Liver (tissue), 9 donors: ENCODE data around the gene SLC7A14. TPM values are rescaled to one million over a fixed set of nuclear protein-coding genes. Genes with fewer than 3 reads are reported as not detected.

Experiments used
- DNase-seq: peaks from one replicate; pipeline ENCODE4 v3.0.0-alpha.2; 2017; ENCODE audit warnings: low spot score
- H3K27ac ChIP-seq, 2 donors: one replicate each; pipeline ENCODE4 v1.7.0; 2013; ENCODE audit warnings: inconsistent platforms in 2 of 2, low read length in 2 of 2, control low read depth in 1 of 2, low read depth in 1 of 2, mild to moderate bottlenecking in 1 of 2
- H3K27me3 ChIP-seq, 4 donors: one replicate each; pipeline versions ENCODE4 v1.6.1 to v1.7.0; 2013; ENCODE audit warnings: low read length in 3 of 4, inconsistent platforms in 1 of 4, mild to moderate bottlenecking in 1 of 4, moderate library complexity in 1 of 4; ENCODE audit not compliant: control insufficient read depth in 4 of 4, insufficient read depth in 4 of 4
- H3K36me3 ChIP-seq, 4 donors: one replicate each; pipeline versions ENCODE4 v1.6.1 to v1.7.0; 2013; ENCODE audit warnings: low read length in 3 of 4, mild to moderate bottlenecking in 3 of 4, low read depth in 1 of 4, moderate library complexity in 1 of 4; ENCODE audit not compliant: control insufficient read depth in 4 of 4, insufficient read depth in 3 of 4
- H3K4me1 ChIP-seq, 4 donors: one replicate each; pipeline versions ENCODE4 v1.6.1 to v1.7.0; 2013; ENCODE audit warnings: low read length in 3 of 4, mild to moderate bottlenecking in 3 of 4, moderate library complexity in 1 of 4; ENCODE audit not compliant: control insufficient read depth in 4 of 4, insufficient read depth in 4 of 4
- H3K4me3 ChIP-seq, 3 donors: one replicate each; pipeline versions ENCODE4 v1.6.1 to v1.7.0; 2013; ENCODE audit warnings: low read length in 3 of 3, control low read depth in 1 of 3, low read depth in 1 of 3, mild to moderate bottlenecking in 1 of 3
- H3K9ac ChIP-seq, 2 donors: one replicate each; pipeline ENCODE4 v1.7.0; 2013; ENCODE audit warnings: low read length in 2 of 2, mild to moderate bottlenecking in 2 of 2, moderate library complexity in 2 of 2, control low read depth in 1 of 2, low read depth in 1 of 2
- H3K9me3 ChIP-seq, 4 donors: one replicate each; pipeline versions ENCODE4 v1.6.1 to v1.7.0; 2013; ENCODE audit warnings: low read length in 3 of 4; ENCODE audit not compliant: control insufficient read depth in 4 of 4
- EGR1 ChIP-seq, 2 donors: IDR thresholded peaks; 2 replicates each; pipeline ENCODE4 v1.6.1; 2016 to 2018; ENCODE audit warnings: antibody characterized with exemption in 2 of 2, low read depth in 2 of 2
- FOXA1 ChIP-seq: IDR thresholded peaks from 2 replicates; pipeline ENCODE4 v1.6.1; 2016; ENCODE audit warnings: antibody characterized with exemption
- FOXA2 ChIP-seq: IDR thresholded peaks from 2 replicates; pipeline ENCODE4 v1.6.1; 2016; ENCODE audit warnings: antibody characterized with exemption
- GABPA ChIP-seq, 2 donors: IDR thresholded peaks in 1 of 2; conservative IDR thresholded peaks in 1 of 2; 2 replicates each; pipeline ENCODE4 v1.6.1; 2016; ENCODE audit warnings: antibody characterized with exemption in 2 of 2, mild to moderate bottlenecking in 1 of 2, moderate library complexity in 1 of 2
- HNF4A ChIP-seq, 2 donors: conservative IDR thresholded peaks; 2 replicates each; pipeline ENCODE4 v1.6.1; 2016; ENCODE audit warnings: antibody characterized with exemption in 2 of 2, mild to moderate bottlenecking in 2 of 2
- HNF4G ChIP-seq: IDR thresholded peaks from 2 replicates; pipeline ENCODE4 v1.6.1; 2016; ENCODE audit warnings: antibody characterized with exemption
- JUND ChIP-seq, 2 donors: IDR thresholded peaks; 2 replicates each; pipeline ENCODE4 v1.6.1; 2016; ENCODE audit warnings: antibody characterized with exemption in 2 of 2
- NR2F2 ChIP-seq: IDR thresholded peaks from 2 replicates; pipeline ENCODE4 v1.6.1; 2016; ENCODE audit warnings: antibody characterized with exemption
- RAD21 ChIP-seq, 2 donors: IDR thresholded peaks; 2 replicates each; pipeline ENCODE4 v1.6.1; 2016; ENCODE audit warnings: antibody characterized with exemption in 2 of 2, mild to moderate bottlenecking in 2 of 2
- RXRA ChIP-seq, 2 donors: IDR thresholded peaks; 2 replicates each; pipeline ENCODE4 v1.6.1; 2017 to 2018; ENCODE audit warnings: antibody characterized with exemption in 2 of 2, mild to moderate bottlenecking in 1 of 2
- SP1 ChIP-seq: IDR thresholded peaks from 2 replicates; pipeline ENCODE4 v1.6.1; 2018; ENCODE audit warnings: antibody characterized with exemption, mild to moderate bottlenecking
- TAF1 ChIP-seq: conservative IDR thresholded peaks from 2 replicates; pipeline ENCODE4 v1.6.1; 2016; ENCODE audit warnings: antibody characterized with exemption, mild to moderate bottlenecking
- YY1 ChIP-seq: IDR thresholded peaks from 2 replicates; pipeline ENCODE4 v1.6.1; 2016; ENCODE audit warnings: antibody characterized with exemption, mild to moderate bottlenecking
- WGBS: extraction: QIAGEN DNeasy Blood & Tissue Kit; methylation state at CpG from one replicate; pipeline ENCODE4 v1.1.7; 2013; 5-methylcytosine and 5-hydroxymethylcytosine counted together
- polyA plus RNA-seq, 2 donors: library from polyadenylated mRNA; stranded (reverse) in 1 of 2; unstranded in 1 of 2; fragments of 200-250 nt in 1 of 2; fragments of >200 nt in 1 of 2; fragmentation: Nextera tagmentation in 1 of 2; extraction: Ambion mirVana in 1 of 2; gene quantifications; one replicate each; pipeline versions ENCODE4 v1.2.1 to v1.2.3, GENCODE V29; 2013 to 2015
- total RNA-seq, 2 donors: library from RNA; depleted of rRNA; stranded (reverse); fragments of >200 nt; gene quantifications; one replicate each; pipeline ENCODE4 v1.2.3, GENCODE V29; 2014
- TF ChIP-seq, protein P1 (sequence below): IDR thresholded peaks from 2 replicates; pipeline ENCODE4 v1.6.1; 2016; ENCODE audit warnings: antibody characterized with exemption
- TF ChIP-seq, protein P2 (sequence below): IDR thresholded peaks from 2 replicates; pipeline ENCODE4 v1.6.1; 2016; ENCODE audit warnings: antibody characterized with exemption
- TF ChIP-seq, protein P3 (sequence below): fragments of 150-350 bp; IDR thresholded peaks from 2 replicates; pipeline ENCODE4 v1.5.1; 2017; ENCODE audit warnings: improper control_type of control experiment, low read depth, low read length; ENCODE audit not compliant: missing input control
- TF ChIP-seq, protein P4 (sequence below): IDR thresholded peaks from 2 replicates; pipeline ENCODE4 v1.6.1; 2016; ENCODE audit warnings: antibody characterized with exemption, mild to moderate bottlenecking
- TF ChIP-seq, protein P5 (sequence below): IDR thresholded peaks from 2 replicates; pipeline ENCODE4 v1.6.1; 2016; ENCODE audit warnings: antibody characterized with exemption
- donor health status: healthy.
- donor health status: healthy.
- donor health status: healthy.
- donor health status: healthy.
- donor health status: healthy.

SLC7A14 gene
- total and polyA plus RNA-seq, 4 donors = under 0.01 to 0.01 (median under 0.01) TPM; not detected in 1

DNA sequence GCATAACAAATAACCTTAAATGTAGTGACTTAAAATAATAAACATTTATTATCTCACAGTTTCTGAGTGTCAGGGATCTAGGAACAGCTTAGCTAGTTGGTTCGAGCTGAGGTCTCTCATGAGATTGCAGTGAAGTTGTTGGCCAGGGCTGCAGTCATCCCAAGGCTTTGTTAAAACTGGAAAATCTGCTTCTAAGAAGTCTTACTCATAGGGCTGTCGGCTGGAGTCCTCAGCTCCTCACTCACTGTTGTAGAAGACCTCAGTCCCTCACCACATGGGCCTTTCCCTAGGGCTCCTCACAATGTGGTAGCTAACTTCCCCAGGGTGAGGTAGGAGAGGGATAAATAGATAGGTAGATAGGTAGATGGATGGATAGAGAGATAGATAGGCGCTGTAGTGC is 20.8 kb upstream of the SLC7A14 start:
- H3K36me3 ChIP-seq = no peaks in the 10 kb centered on the region
- no peak overlapping the region for H3K9ac ChIP-seq
- TF ChIP-seq YY1 (no peak), HNF4G (no peak), NR2F2 (no peak), GABPA (IDR thresholded peaks at IDR 0.05 in 1 of 2, conservative IDR thresholded peaks at IDR 0.05 in 1 of 2) (no peak), TAF1 (no peak), RXRA (IDR thresholded peaks at IDR 0.05) (no peak), FOXA1 (no peak), FOXA2 (no peak), EGR1 (IDR thresholded peaks at IDR 0.05; ENCODE audit: low read depth in 2 of 2) (no peak), HNF4A (conservative IDR thresholded peaks at IDR 0.05) (no peak), JUND (IDR thresholded peaks at IDR 0.05) (no peak), SP1 (no peak), RAD21 (IDR thresholded peaks at IDR 0.05) (no peak)
- TF ChIP-seq, protein P1, sequence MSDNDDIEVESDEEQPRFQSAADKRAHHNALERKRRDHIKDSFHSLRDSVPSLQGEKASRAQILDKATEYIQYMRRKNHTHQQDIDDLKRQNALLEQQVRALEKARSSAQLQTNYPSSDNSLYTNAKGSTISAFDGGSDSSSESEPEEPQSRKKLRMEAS = no peak
- TF ChIP-seq, protein P2, sequence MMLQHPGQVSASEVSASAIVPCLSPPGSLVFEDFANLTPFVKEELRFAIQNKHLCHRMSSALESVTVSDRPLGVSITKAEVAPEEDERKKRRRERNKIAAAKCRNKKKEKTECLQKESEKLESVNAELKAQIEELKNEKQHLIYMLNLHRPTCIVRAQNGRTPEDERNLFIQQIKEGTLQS = no peak
- TF ChIP-seq, protein P3, sequence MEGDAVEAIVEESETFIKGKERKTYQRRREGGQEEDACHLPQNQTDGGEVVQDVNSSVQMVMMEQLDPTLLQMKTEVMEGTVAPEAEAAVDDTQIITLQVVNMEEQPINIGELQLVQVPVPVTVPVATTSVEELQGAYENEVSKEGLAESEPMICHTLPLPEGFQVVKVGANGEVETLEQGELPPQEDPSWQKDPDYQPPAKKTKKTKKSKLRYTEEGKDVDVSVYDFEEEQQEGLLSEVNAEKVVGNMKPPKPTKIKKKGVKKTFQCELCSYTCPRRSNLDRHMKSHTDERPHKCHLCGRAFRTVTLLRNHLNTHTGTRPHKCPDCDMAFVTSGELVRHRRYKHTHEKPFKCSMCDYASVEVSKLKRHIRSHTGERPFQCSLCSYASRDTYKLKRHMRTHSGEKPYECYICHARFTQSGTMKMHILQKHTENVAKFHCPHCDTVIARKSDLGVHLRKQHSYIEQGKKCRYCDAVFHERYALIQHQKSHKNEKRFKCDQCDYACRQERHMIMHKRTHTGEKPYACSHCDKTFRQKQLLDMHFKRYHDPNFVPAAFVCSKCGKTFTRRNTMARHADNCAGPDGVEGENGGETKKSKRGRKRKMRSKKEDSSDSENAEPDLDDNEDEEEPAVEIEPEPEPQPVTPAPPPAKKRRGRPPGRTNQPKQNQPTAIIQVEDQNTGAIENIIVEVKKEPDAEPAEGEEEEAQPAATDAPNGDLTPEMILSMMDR = no peak
- TF ChIP-seq, protein P4, sequence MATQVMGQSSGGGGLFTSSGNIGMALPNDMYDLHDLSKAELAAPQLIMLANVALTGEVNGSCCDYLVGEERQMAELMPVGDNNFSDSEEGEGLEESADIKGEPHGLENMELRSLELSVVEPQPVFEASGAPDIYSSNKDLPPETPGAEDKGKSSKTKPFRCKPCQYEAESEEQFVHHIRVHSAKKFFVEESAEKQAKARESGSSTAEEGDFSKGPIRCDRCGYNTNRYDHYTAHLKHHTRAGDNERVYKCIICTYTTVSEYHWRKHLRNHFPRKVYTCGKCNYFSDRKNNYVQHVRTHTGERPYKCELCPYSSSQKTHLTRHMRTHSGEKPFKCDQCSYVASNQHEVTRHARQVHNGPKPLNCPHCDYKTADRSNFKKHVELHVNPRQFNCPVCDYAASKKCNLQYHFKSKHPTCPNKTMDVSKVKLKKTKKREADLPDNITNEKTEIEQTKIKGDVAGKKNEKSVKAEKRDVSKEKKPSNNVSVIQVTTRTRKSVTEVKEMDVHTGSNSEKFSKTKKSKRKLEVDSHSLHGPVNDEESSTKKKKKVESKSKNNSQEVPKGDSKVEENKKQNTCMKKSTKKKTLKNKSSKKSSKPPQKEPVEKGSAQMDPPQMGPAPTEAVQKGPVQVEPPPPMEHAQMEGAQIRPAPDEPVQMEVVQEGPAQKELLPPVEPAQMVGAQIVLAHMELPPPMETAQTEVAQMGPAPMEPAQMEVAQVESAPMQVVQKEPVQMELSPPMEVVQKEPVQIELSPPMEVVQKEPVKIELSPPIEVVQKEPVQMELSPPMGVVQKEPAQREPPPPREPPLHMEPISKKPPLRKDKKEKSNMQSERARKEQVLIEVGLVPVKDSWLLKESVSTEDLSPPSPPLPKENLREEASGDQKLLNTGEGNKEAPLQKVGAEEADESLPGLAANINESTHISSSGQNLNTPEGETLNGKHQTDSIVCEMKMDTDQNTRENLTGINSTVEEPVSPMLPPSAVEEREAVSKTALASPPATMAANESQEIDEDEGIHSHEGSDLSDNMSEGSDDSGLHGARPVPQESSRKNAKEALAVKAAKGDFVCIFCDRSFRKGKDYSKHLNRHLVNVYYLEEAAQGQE = no peak
- TF ChIP-seq, protein P5, sequence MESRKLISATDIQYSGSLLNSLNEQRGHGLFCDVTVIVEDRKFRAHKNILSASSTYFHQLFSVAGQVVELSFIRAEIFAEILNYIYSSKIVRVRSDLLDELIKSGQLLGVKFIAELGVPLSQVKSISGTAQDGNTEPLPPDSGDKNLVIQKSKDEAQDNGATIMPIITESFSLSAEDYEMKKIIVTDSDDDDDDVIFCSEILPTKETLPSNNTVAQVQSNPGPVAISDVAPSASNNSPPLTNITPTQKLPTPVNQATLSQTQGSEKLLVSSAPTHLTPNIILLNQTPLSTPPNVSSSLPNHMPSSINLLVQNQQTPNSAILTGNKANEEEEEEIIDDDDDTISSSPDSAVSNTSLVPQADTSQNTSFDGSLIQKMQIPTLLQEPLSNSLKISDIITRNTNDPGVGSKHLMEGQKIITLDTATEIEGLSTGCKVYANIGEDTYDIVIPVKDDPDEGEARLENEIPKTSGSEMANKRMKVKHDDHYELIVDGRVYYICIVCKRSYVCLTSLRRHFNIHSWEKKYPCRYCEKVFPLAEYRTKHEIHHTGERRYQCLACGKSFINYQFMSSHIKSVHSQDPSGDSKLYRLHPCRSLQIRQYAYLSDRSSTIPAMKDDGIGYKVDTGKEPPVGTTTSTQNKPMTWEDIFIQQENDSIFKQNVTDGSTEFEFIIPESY = no peak
- H3K9me3 ChIP-seq = no peaks in the 10 kb centered on the region
- H3K27ac ChIP-seq = no peak overlapping the region
- DNase-seq = no peak
- no peaks in the 10 kb centered on the region for H3K4me1 ChIP-seq
- no peak overlapping the region for H3K4me3 ChIP-seq
- WGBS = 77% methylated on average over 3 of the region's 3 CpGs
- no peaks in the 10 kb centered on the region for H3K27me3 ChIP-seq
